ENCODE results near the gene PDHB.

GRCh38 chr3:58434168-58434504, 504 bp upstream of the PDHB start:
- no peak for TF ChIP-seq FOXM1 (IDR thresholded peaks at IDR 0.05; ENCODE audit: borderline replicate concordance)
- TF ChIP-seq TARDBP (IDR thresholded peaks at IDR 0.05) = no peak
- no peak for TF ChIP-seq SP1 (IDR thresholded peaks at IDR 0.05)
- no peak for TF ChIP-seq ELF4 (IDR thresholded peaks at IDR 0.05)
- no peak for TF ChIP-seq FOXA1 (IDR thresholded peaks at IDR 0.05)
- no peak; the same call in 1 of the 2 replicates for TF ChIP-seq BHLHE40 (IDR thresholded peaks at IDR 0.05; ENCODE audit: borderline replicate concordance)
- TF ChIP-seq HDGF (IDR thresholded peaks at IDR 0.05; ENCODE audit: borderline replicate concordance) = no peak
- TF ChIP-seq CTBP1 (IDR thresholded peaks at IDR 0.05; ENCODE audit: borderline replicate concordance) = no peak
- TF ChIP-seq ZNF384 (IDR thresholded peaks at IDR 0.05) = no peak
- TF ChIP-seq FOXK2 (IDR thresholded peaks at IDR 0.05) = no peak
- no peak for TF ChIP-seq ARNT (IDR thresholded peaks at IDR 0.05)
- TF ChIP-seq LEF1 (IDR thresholded peaks at IDR 0.05; ENCODE audit: borderline replicate concordance) = no peak
- TF ChIP-seq SUZ12 (IDR thresholded peaks at IDR 0.05) = no peak
- no peak for TF ChIP-seq L3MBTL2 (conservative IDR thresholded peaks at IDR 0.05)
